DND-41 (cell line): ENCODE results near the gene AGPAT3.

Source experiments
- ATAC-seq: fragments of 200-7000 bp; cut with Tn5 transposase; 3 replicates; pipeline ENCODE4 v1.9.1; 2021; ENCODE audit warnings: low read depth; ENCODE audit not compliant: insufficient read depth
- DNase-seq: peaks from one replicate; pipeline ENCODE4 v3.0.0-alpha.2; 2020
- H2AFZ ChIP-seq: 2 replicates; pipeline ENCODE4 v1.6.0; 2012; ENCODE audit warnings: low read depth, low read length
- H3K27ac ChIP-seq: 2 replicates; pipeline ENCODE4 v1.5.1; 2012; ENCODE audit warnings: low read length, inconsistent platforms
- H3K27me3 ChIP-seq: fragments of 200-600 bp; sonication (generic); 2 replicates; pipeline ENCODE4 v1.6.0; 2012; ENCODE audit warnings: low read length, mild to moderate bottlenecking, inconsistent platforms; ENCODE audit not compliant: insufficient read depth, poor library complexity
- H3K36me3 ChIP-seq: 2 replicates; pipeline ENCODE4 v1.5.1; 2012; ENCODE audit warnings: low read length, inconsistent platforms; ENCODE audit not compliant: insufficient read depth
- H3K4me1 ChIP-seq: 2 replicates; pipeline ENCODE4 v1.5.1; 2012; ENCODE audit warnings: mild to moderate bottlenecking, low read length; ENCODE audit not compliant: insufficient read depth
- H3K4me2 ChIP-seq: 2 replicates; pipeline ENCODE4 v1.6.0; 2012; ENCODE audit warnings: mild to moderate bottlenecking, moderate library complexity, low read length, inconsistent platforms; ENCODE audit not compliant: insufficient read depth
- H3K4me3 ChIP-seq, 2 experiments: fragments of 200-600 bp in 1 of 2; shearing (Covaris generic) in 1 of 2; 2 replicates each; pipeline ENCODE4 v1.5.1; 2012 to 2016; ENCODE audit warnings: inconsistent platforms in 2 of 2, low read length in 2 of 2, mild to moderate bottlenecking in 2 of 2, low read depth in 1 of 2, moderate library complexity in 1 of 2
- H3K79me2 ChIP-seq: 2 replicates; pipeline ENCODE4 v1.6.0; 2012; ENCODE audit warnings: low read length, inconsistent platforms; ENCODE audit not compliant: insufficient read depth
- H3K9ac ChIP-seq: 2 replicates; pipeline ENCODE4 v1.6.0; 2012; ENCODE audit warnings: low read depth, mild to moderate bottlenecking, inconsistent platforms, low read length, moderate library complexity
- H3K9me3 ChIP-seq: 2 replicates; pipeline ENCODE4 v1.5.1; 2012; ENCODE audit warnings: low read length, moderate library complexity, mild to moderate bottlenecking, inconsistent platforms; ENCODE audit not compliant: insufficient read depth, severe bottlenecking
- H4K20me1 ChIP-seq: 2 replicates; pipeline ENCODE4 v1.6.0; 2012; ENCODE audit warnings: low read length; ENCODE audit not compliant: insufficient read depth
- EZH2 ChIP-seq: IDR thresholded peaks from 3 replicates; pipeline ENCODE4 v1.6.1; 2012; ENCODE audit warnings: borderline replicate concordance, low read depth, mild to moderate bottlenecking, moderate library complexity, low read length, inconsistent platforms; ENCODE audit not compliant: severe bottlenecking
- TF ChIP-seq, protein P1 (sequence below): IDR thresholded peaks from 2 replicates; pipeline ENCODE4 v1.5.1; 2012; ENCODE audit warnings: borderline replicate concordance, low read length, moderate library complexity, mild to moderate bottlenecking; ENCODE audit not compliant: poor library complexity, severe bottlenecking; ENCODE audit errors: extremely low read depth

AGPAT3 gene

DNA sequence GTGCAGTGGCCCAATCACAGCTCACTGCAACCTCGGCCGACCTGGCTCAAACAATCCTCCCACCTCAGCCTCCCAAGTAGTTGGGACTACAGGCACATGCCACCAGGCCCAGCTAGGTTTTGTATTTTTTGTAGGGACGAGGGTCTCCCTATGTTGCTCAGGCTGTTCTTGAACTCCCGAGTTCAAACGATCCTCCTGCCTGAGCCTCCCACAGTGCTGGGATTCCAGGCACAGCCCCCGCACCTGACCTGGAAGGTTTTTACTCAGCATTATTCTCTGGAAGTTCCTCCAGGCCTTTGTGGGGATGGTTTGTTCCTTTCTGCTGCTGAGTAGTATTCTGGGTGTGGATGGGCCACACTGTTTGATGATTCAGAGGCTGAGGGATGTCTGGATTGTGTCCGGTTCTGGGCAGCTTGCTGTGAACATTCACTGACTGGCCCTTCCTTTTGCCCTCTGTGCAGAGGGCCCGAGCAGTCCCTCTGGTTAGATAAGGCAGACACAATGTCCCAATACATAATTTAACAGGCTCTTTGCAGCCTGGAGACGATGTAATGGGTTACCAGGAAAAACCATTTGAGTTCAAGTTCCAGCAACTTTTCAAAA is 141.1 kb downstream of the AGPAT3 start:
- DNase-seq = no peak
- H3K4me2 ChIP-seq = no peak overlapping the region

GRCh38 chr21:44006656-44007055 is 141.6 kb downstream of the AGPAT3 start:
- no peak overlapping the region for H3K4me3 ChIP-seq
- ATAC-seq (no peak), DNase-seq (no peak)
- no peak overlapping the region for H2AFZ ChIP-seq
- TF ChIP-seq, protein P1, sequence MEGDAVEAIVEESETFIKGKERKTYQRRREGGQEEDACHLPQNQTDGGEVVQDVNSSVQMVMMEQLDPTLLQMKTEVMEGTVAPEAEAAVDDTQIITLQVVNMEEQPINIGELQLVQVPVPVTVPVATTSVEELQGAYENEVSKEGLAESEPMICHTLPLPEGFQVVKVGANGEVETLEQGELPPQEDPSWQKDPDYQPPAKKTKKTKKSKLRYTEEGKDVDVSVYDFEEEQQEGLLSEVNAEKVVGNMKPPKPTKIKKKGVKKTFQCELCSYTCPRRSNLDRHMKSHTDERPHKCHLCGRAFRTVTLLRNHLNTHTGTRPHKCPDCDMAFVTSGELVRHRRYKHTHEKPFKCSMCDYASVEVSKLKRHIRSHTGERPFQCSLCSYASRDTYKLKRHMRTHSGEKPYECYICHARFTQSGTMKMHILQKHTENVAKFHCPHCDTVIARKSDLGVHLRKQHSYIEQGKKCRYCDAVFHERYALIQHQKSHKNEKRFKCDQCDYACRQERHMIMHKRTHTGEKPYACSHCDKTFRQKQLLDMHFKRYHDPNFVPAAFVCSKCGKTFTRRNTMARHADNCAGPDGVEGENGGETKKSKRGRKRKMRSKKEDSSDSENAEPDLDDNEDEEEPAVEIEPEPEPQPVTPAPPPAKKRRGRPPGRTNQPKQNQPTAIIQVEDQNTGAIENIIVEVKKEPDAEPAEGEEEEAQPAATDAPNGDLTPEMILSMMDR = no peak
- TF ChIP-seq EZH2 = no peak
- no peak overlapping the region for H3K9ac ChIP-seq
- no peak overlapping the region for H3K27ac ChIP-seq
- peaks cover 9% of the 10 kb centered on the region for H3K79me2 ChIP-seq
- H3K4me2 ChIP-seq = no peak overlapping the region
- peaks cover 10% of the 10 kb centered on the region for H3K4me1 ChIP-seq
- no peaks in the 10 kb centered on the region for H3K27me3 ChIP-seq
- H4K20me1 ChIP-seq = no peaks in the 10 kb centered on the region
- H3K9me3 ChIP-seq = no peaks in the 10 kb centered on the region
- H3K36me3 ChIP-seq = no peaks in the 10 kb centered on the region

More for the DNA sequence above, 141.1 kb downstream of the AGPAT3 start:
- Histone ChIP-seq H3K27me3 (no peaks in the 10 kb centered on the region), H3K4me3 (no peak overlapping the region), H3K27ac (no peak overlapping the region), H3K4me1 (peaks cover 7% of the 10 kb centered on the region), H3K79me2 (peaks cover 4% of the 10 kb centered on the region), H3K9ac (no peak overlapping the region), H3K9me3 (no peaks in the 10 kb centered on the region), H4K20me1 (no peaks in the 10 kb centered on the region), H3K36me3 (no peaks in the 10 kb centered on the region), H2AFZ (no peak overlapping the region)
- no peak for TF ChIP-seq EZH2
- TF ChIP-seq, protein P1 = no peak
- no peak for ATAC-seq

- no peaks in the 10 kb centered on the region for H3K9me3 ChIP-seq
- DNase-seq (no peak), ATAC-seq (no peak)
- peaks cover 21% of the 10 kb centered on the region; the same call in 1 of the 2 replicates for H4K20me1 ChIP-seq
- no peak overlapping the region for H2AFZ ChIP-seq
- H3K79me2 ChIP-seq = peaks cover 46% of the 10 kb centered on the region
- H3K9ac ChIP-seq = no peak overlapping the region
- H3K27me3 ChIP-seq = no peaks in the 10 kb centered on the region
- H3K27ac ChIP-seq = no peak overlapping the region
- TF ChIP-seq EZH2 = no peak
- peak overlapping the region; percentile 75; the same call in 1 of the 2 replicates for H3K4me2 ChIP-seq
- H3K36me3 ChIP-seq = no peaks in the 10 kb centered on the region
- no peak overlapping the region for H3K4me3 ChIP-seq
- H3K4me1 ChIP-seq = peaks cover 33% of the 10 kb centered on the region
These were observed 145.4 kb downstream of the AGPAT3 start for GRCh38 chr21:44010429-44010828.

- peaks cover 25% of the 10 kb centered on the region; the same call in 1 of the 2 replicates for H4K20me1 ChIP-seq
- H3K79me2 ChIP-seq = peaks cover 53% of the 10 kb centered on the region
- TF ChIP-seq EZH2 = no peak
- TF ChIP-seq, protein P1 = no peak
- H3K27ac ChIP-seq = peak overlapping the region; percentile 50; the same call in 1 of the 2 replicates
- H3K27me3 ChIP-seq = no peaks in the 10 kb centered on the region
- peak overlapping the region; percentile 75 for H3K4me2 ChIP-seq
- H3K36me3 ChIP-seq = no peaks in the 10 kb centered on the region
- no peak for ATAC-seq
- peak overlapping the region; percentile 98 for H3K9ac ChIP-seq
- H3K4me1 ChIP-seq = peaks cover 39% of the 10 kb centered on the region
- H2AFZ ChIP-seq = no peak overlapping the region
- no peaks in the 10 kb centered on the region for H3K9me3 ChIP-seq
- no peak for DNase-seq
- H3K4me3 ChIP-seq = peak overlapping the region; percentile 54 to 77; a peak in 3 of 4 replicates
These were observed 146.1 kb downstream of the AGPAT3 start for GRCh38 chr21:44011123-44011522.
